Colonic mucosa (tissue), 4 donors: ENCODE data around the gene MACROD1. TPM values are rescaled to one million over a fixed set of nuclear protein-coding genes. Genes with fewer than 3 reads are reported as not detected.
"Not testable (repeated sequence)": the region's sequence is repeated elsewhere in the genome, so short reads cannot be mapped to it uniquely, and the experiment has no call there.

ENCODE experiments used
- DNase-seq: peaks from one replicate; pipeline ENCODE4 v3.0.0-alpha.2; 2020
- H3K27ac ChIP-seq: fragments of 200-600 bp; one replicate; pipeline ENCODE4 v1.8.0; 2021
- H3K27me3 ChIP-seq: fragments of 200-600 bp; one replicate; pipeline ENCODE4 v1.8.0; 2021
- H3K36me3 ChIP-seq: fragments of 200-600 bp; one replicate; pipeline ENCODE4 v1.8.0; 2021
- H3K4me1 ChIP-seq: fragments of 200-600 bp; one replicate; pipeline ENCODE4 v1.8.0; 2021; ENCODE audit warnings: mild to moderate bottlenecking
- H3K4me3 ChIP-seq: fragments of 200-600 bp; one replicate; pipeline ENCODE4 v1.8.0; 2021
- H3K9ac ChIP-seq, 2 donors: one replicate each; pipeline ENCODE4 v1.7.0; 2013; ENCODE audit warnings: control low read depth in 2 of 2, low read depth in 2 of 2, low read length in 2 of 2
- H3K9me3 ChIP-seq: fragments of 200-600 bp; one replicate; pipeline ENCODE4 v1.8.0; 2021
- intact Hi-C: fragments of 100-400 bp; cut with DNase I; formaldehyde crosslinking; loops from one replicate; pipeline ENCODE4 v1.14.1; 2022
- total RNA-seq, 2 donors: library from RNA; stranded (reverse); fragmentation: NEBNext Ultra II Directional in 1 of 2; extraction: Animal tissue kit (Norgen Biotek cat#: 25700) in 1 of 2; gene quantifications; one replicate each; pipeline ENCODE4 v1.2.1, GENCODE V29; 2021
- TF ChIP-seq, protein P1 (sequence below): fragments of 200-600 bp; IDR thresholded peaks from one replicate; pipeline ENCODE4 v1.8.0; 2022; ENCODE audit warnings: antibody characterized with exemption, mild to moderate bottlenecking
- donor health status: healthy.
- donor health status: DM: no; HTN: no; CAD: no.
- donor health status: DM: no; HTN: no; CAD: no.

Gene MACROD1
- total RNA-seq, 2 donors from 2014 or later: 18.6 to 22.9 TPM

DNA sequence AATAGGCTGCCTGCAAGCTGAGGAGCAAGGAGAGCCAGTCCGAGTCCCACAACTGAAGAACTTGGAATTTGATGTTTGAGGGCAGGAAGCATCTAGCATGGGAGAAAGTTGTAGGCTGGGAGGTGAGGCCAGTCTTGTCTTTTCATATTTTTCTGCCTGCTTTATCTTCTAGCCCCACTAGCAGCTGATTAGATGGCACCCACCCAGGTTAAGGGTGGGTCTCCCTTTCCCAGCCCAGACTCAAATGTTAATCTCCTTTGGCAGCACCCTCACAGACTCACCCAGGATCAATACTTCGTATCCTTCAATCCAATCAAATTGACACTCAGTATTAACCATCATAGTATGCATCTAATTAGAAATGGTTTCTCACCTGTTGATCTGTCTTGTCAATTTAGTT lies 196.5 kb downstream of the MACROD1 start:
- intact Hi-C loops: no loop called here
- H3K27ac ChIP-seq: no peak overlapping the region
- no peaks in the 10 kb centered on the region for H3K27me3 ChIP-seq
- H3K9ac ChIP-seq: no peak overlapping the region
- DNase-seq: no peak
- H3K9me3 ChIP-seq: no peaks in the 10 kb centered on the region
- no peak overlapping the region for H3K4me3 ChIP-seq
- TF ChIP-seq, protein P1, sequence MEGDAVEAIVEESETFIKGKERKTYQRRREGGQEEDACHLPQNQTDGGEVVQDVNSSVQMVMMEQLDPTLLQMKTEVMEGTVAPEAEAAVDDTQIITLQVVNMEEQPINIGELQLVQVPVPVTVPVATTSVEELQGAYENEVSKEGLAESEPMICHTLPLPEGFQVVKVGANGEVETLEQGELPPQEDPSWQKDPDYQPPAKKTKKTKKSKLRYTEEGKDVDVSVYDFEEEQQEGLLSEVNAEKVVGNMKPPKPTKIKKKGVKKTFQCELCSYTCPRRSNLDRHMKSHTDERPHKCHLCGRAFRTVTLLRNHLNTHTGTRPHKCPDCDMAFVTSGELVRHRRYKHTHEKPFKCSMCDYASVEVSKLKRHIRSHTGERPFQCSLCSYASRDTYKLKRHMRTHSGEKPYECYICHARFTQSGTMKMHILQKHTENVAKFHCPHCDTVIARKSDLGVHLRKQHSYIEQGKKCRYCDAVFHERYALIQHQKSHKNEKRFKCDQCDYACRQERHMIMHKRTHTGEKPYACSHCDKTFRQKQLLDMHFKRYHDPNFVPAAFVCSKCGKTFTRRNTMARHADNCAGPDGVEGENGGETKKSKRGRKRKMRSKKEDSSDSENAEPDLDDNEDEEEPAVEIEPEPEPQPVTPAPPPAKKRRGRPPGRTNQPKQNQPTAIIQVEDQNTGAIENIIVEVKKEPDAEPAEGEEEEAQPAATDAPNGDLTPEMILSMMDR: no peak
- H3K4me1 ChIP-seq: no peaks in the 10 kb centered on the region
- no peaks in the 10 kb centered on the region for H3K36me3 ChIP-seq

DNA sequence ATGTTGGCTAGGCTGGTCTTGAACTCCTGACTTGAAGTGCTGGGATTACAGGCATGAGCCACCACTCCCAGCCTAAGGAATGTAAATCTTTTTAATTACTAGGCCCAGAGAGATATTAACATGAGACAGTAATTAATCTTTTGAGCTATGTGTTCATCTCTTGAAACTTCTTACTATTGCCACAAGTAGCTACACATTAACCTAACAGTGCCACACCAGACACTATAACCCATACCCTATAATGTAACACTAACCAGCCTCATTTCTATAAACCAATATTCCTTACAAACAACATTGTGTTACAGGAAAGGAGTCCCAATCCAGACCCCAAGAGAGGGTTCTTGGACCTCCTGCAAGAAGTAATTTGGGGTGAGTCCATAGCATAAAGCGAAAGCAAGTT lies 199.5 kb downstream of the MACROD1 start:
- intact Hi-C loops: no loop called here
- Histone ChIP-seq H3K4me3 (no peak overlapping the region), H3K27ac (no peak overlapping the region), H3K36me3 (no peaks in the 10 kb centered on the region), H3K9me3 (no peaks in the 10 kb centered on the region), H3K4me1 (no peaks in the 10 kb centered on the region), H3K27me3 (no peaks in the 10 kb centered on the region), H3K9ac (no peak overlapping the region)
- TF ChIP-seq, protein P1: no peak
- no peak for DNase-seq

DNA sequence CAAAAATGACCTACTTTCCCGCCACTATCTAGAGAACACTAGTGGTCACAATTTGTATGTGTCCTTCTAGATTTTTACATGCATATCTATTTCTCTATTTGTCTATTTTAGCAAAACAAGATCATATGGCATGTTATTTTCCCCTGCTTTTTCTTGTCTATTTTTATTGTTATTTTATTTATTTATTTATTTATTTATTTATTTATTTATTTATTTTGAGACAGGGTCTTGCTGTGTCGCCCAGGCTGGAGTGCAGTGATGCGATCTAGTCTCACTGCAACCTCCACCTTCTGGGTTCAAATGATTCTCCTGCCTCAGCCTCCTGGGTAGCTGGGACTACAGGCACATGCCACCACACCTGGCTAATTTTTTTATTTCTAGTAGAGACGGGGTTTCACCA lies 202.0 kb downstream of the MACROD1 start:
- H3K27ac ChIP-seq, H3K9ac ChIP-seq, intact Hi-C loops, H3K4me3 ChIP-seq, H3K9me3 ChIP-seq, H3K36me3 ChIP-seq, H3K4me1 ChIP-seq, H3K27me3 ChIP-seq, DNase-seq: not testable (repeated sequence)

DNA sequence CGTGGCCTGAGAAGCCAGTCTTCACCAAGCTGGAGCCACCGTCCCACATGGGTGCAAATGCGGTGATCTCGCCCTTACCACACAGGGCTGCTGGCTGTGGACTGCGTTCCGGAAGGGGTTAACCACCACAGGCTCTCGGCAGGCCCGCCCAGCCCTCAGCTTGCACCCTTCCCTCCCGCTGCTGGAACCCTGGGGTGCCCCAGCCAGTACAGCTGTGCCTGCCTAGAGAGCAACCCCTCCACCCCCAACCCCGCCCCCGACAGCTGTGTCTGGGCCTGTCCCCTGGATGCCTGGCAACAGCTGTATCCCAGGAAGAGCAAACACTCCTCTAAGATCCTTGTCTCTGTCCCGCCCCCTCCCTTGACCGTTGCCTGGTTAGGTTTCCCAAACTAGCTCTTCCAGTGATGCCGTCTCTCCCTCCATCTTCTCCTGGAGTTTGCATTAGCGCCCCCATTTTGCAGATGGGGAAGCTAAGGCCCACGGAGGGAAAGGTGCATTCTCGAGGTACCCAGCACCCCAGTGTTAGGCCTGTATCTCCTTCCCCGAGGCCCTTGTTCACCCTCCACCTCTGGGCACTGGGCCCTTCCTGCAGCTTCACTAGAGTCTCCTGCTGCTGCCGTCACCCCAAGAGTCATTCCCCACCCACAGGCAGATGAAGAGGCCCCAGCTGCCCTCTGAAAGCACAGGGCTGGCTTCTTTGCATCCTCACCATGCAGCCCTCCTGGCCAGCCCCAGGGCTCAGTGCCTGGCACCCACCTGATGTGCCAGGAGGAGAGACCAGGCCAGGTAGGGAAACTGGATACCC lies 204.1 kb downstream of the MACROD1 start:
- H3K9ac ChIP-seq: no peak overlapping the region
- H3K36me3 ChIP-seq: no peaks in the 10 kb centered on the region
- H3K4me3 ChIP-seq: no peak overlapping the region
- H3K4me1 ChIP-seq: no peaks in the 10 kb centered on the region
- no peak overlapping the region for H3K27ac ChIP-seq
- TF ChIP-seq, protein P1: no peak
- no peaks in the 10 kb centered on the region for H3K27me3 ChIP-seq
- peak; percentile 38 for DNase-seq
- no peaks in the 10 kb centered on the region for H3K9me3 ChIP-seq
- intact Hi-C loops: no loop called here

DNA sequence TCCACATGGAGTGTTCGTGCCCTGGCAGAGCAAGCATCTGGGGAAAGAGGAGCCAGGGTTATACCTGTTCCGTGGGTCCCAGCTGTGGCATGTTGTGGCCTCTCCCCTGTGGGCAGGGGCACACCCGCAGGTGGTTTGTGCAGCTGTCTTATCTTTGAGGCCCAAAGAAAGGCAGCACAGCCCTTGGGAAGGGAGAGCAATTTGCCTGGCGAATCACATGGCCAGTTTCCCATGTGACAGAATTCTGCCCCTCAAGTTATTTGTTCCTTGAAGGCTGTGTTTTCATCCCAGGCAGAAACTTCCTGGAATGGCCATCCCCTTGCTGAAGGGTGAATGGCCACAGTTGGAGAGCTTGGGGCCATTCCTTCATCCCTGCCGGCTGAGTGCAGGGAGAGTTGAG lies 207.9 kb downstream of the MACROD1 start:
- intact Hi-C loops: no loop called here
- no peak for DNase-seq
- H3K4me1 ChIP-seq: no peaks in the 10 kb centered on the region

DNA sequence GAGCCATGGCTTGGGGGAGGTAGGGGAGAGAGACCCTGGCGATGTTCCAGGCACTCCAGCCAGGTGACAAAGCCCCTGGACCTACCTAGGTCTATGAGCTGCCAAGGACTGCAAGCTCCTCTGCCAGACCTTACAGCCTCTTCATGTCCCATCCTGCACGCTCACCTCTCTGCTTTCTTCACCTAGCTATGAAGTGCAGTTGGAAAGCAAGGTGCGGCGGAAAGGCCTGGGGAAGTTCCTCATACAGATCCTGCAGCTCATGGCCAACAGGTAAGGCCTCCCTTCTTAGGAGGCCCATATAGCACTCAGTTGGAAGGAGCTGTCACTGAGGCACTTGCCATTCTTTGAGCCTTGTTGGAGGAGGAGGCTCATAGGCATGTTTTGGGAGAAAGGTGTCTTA lies 213.3 kb downstream of the MACROD1 start:
- no peaks in the 10 kb centered on the region for H3K9me3 ChIP-seq
- H3K27ac ChIP-seq: no peak overlapping the region
- intact Hi-C loops: no loop called here
- H3K36me3 ChIP-seq: no peaks in the 10 kb centered on the region
- no peak for DNase-seq
- H3K27me3 ChIP-seq: no peaks in the 10 kb centered on the region
- H3K4me3 ChIP-seq: no peak overlapping the region
- H3K4me1 ChIP-seq: no peaks in the 10 kb centered on the region
- no peak overlapping the region for H3K9ac ChIP-seq
- TF ChIP-seq, protein P1: no peak

More for the DNA sequence above, 207.9 kb downstream of the MACROD1 start:
- H3K27me3 ChIP-seq: no peaks in the 10 kb centered on the region
- no peaks in the 10 kb centered on the region for H3K9me3 ChIP-seq
- TF ChIP-seq, protein P1: no peak
- H3K27ac ChIP-seq: no peak overlapping the region
- H3K4me3 ChIP-seq: no peak overlapping the region
- H3K36me3 ChIP-seq: no peaks in the 10 kb centered on the region
- no peak overlapping the region for H3K9ac ChIP-seq
